Esophagus squamous epithelium (tissue), 4 donors: ENCODE data around the gene AJUBA.

ENCODE experiments used
- CTCF ChIP-seq, 6 experiments: fragments of 450-650 bp in 4 of 6; fragments of 200-600 bp in 2 of 6; sonication (generic) in 2 of 6; IDR thresholded peaks; one replicate each; pipeline ENCODE4 v1.5.1; 2016 to 2019; ENCODE audit warnings: antibody characterized with exemption in 6 of 6, mild to moderate bottlenecking in 4 of 6, moderate library complexity in 4 of 6
- POLR2A ChIP-seq, 4 donors: fragments of 450-650 bp; IDR thresholded peaks; one replicate each; pipeline ENCODE4 v1.6.1; 2017; ENCODE audit warnings: antibody characterized with exemption in 4 of 4, mild to moderate bottlenecking in 4 of 4, moderate library complexity in 3 of 4

GRCh38 chr14:22939684-22940083, 42.7 kb downstream of the AJUBA start:
- TF ChIP-seq POLR2A (IDR thresholded peaks at IDR 0.05) = no peak
- TF ChIP-seq CTCF (IDR thresholded peaks at IDR 0.05) = no peak
